HEK293 (cell line): ENCODE results near the gene PLXNA2.

Experiments used
- CTCF ChIA-PET: fragments of 350-600 bp; formaldehyde crosslinking; extraction: SDS; loops from one replicate; lab custom pipeline; 2021; ENCODE audit warnings: antibody characterized with exemption; lab: Yijun Ruan, JAX
- POLR2A ChIA-PET: fragments of 300-600 bp; formaldehyde crosslinking; extraction: SDS; loops from one replicate; lab custom pipeline; 2020; ENCODE audit warnings: antibody characterized with exemption, inconsistent platforms; lab: Yijun Ruan, JAX
- H3K27ac ChIP-seq: fragments of 200-500 bp; sonication (Bioruptor generic); 2 replicates; pipeline ENCODE4 v1.5.1; 2014; ENCODE audit warnings: low read depth, low read length, control low read depth, inconsistent platforms; ENCODE audit errors: extremely low read depth
- H3K36me3 ChIP-seq, 2 experiments: fragments of 200-500 bp in 1 of 2; sonication (Bioruptor generic) in 1 of 2; 1 replicate in 1 of 2; 2 replicates in 1 of 2; pipeline ENCODE4 v1.5.1; 2014 to 2017; ENCODE audit warnings: inconsistent platforms in 2 of 2, low read length in 2 of 2; ENCODE audit not compliant: control insufficient read depth in 2 of 2, insufficient read depth in 1 of 2
- H3K4me1 ChIP-seq: fragments of 200-500 bp; sonication (Bioruptor generic); 2 replicates; pipeline ENCODE4 v1.5.1; 2014; ENCODE audit warnings: mild to moderate bottlenecking, low read length, inconsistent platforms; ENCODE audit not compliant: control insufficient read depth, insufficient read depth
- H3K4me3 ChIP-seq: 2 replicates; pipeline ENCODE4 v1.5.1; 2011; ENCODE audit warnings: low read depth, mild to moderate bottlenecking, control low read depth, low read length, moderate library complexity
- H3K9me3 ChIP-seq: fragments of 200-500 bp; sonication (Bioruptor generic); 2 replicates; pipeline ENCODE4 v1.5.1; 2014; ENCODE audit warnings: low read depth, low read length, inconsistent platforms; ENCODE audit not compliant: control insufficient read depth, insufficient read depth
- GLIS1 ChIP-seq: fragments of 450-650 bp; formaldehyde crosslinking; IDR thresholded peaks from 2 replicates; pipeline ENCODE4 v1.5.1; 2016; ENCODE audit warnings: missing biosample characterization, missing genetic modification characterization
- GLIS2 ChIP-seq: fragments of 450-650 bp; formaldehyde crosslinking; IDR thresholded peaks from 2 replicates; pipeline ENCODE4 v1.5.1; 2016; ENCODE audit warnings: missing biosample characterization, missing genetic modification characterization
- HOXD13 ChIP-seq: sonication (generic); formaldehyde crosslinking; IDR thresholded peaks from 2 replicates; pipeline ENCODE4 v1.8.0; 2022; ENCODE audit warnings: missing genetic modification reagents, borderline replicate concordance
- IKZF3 ChIP-seq: fragments of 450-650 bp; IDR thresholded peaks from 2 replicates; pipeline ENCODE4 v1.5.0; 2018; ENCODE audit warnings: missing biosample characterization, mild to moderate bottlenecking, missing genetic modification characterization, moderate library complexity
- KLF9 ChIP-seq: fragments of 450-650 bp; formaldehyde crosslinking; IDR thresholded peaks from 2 replicates; pipeline ENCODE4 v1.5.1; 2016; ENCODE audit warnings: missing biosample characterization, missing genetic modification characterization, low read depth
- OSR2 ChIP-seq: fragments of 450-650 bp; formaldehyde crosslinking; IDR thresholded peaks from 2 replicates; pipeline ENCODE4 v1.5.1; 2016; ENCODE audit warnings: missing biosample characterization, missing genetic modification characterization
- SCRT1 ChIP-seq: fragments of 450-650 bp; formaldehyde crosslinking; IDR thresholded peaks from 2 replicates; pipeline ENCODE4 v1.5.1; 2016; ENCODE audit warnings: missing biosample characterization, missing genetic modification characterization, borderline replicate concordance
- SCRT2 ChIP-seq: fragments of 450-650 bp; formaldehyde crosslinking; IDR thresholded peaks from 2 replicates; pipeline ENCODE4 v1.5.1; 2016; ENCODE audit warnings: missing biosample characterization, missing genetic modification characterization
- TCF7L2 ChIP-seq: IDR thresholded peaks from 2 replicates; pipeline ENCODE4 v1.6.1; 2011; ENCODE audit warnings: low read depth, mild to moderate bottlenecking, inconsistent platforms, low read length, moderate library complexity, borderline replicate concordance
- TRIM28 ChIP-seq: IDR thresholded peaks from 2 replicates; pipeline ENCODE4 v1.6.1; 2011; ENCODE audit warnings: low read length, control low read depth, borderline replicate concordance
- YY2 ChIP-seq: fragments of 450-650 bp; formaldehyde crosslinking; IDR thresholded peaks from 2 replicates; pipeline ENCODE4 v1.5.1; 2016; ENCODE audit warnings: missing biosample characterization, missing genetic modification characterization
- ZBTB48 ChIP-seq: fragments of 450-650 bp; formaldehyde crosslinking; IDR thresholded peaks from 2 replicates; pipeline ENCODE4 v1.5.1; 2016; ENCODE audit warnings: missing biosample characterization, missing genetic modification characterization
- ZFP69B ChIP-seq: fragments of 450-650 bp; formaldehyde crosslinking; IDR thresholded peaks from 2 replicates; pipeline ENCODE4 v1.5.1; 2016; ENCODE audit warnings: missing biosample characterization, missing genetic modification characterization
- ZIC2 ChIP-seq: fragments of 450-650 bp; formaldehyde crosslinking; IDR thresholded peaks from 2 replicates; pipeline ENCODE4 v1.5.1; 2016; ENCODE audit warnings: missing biosample characterization, missing genetic modification characterization
- ZNF121 ChIP-seq: fragments of 450-650 bp; formaldehyde crosslinking; IDR thresholded peaks from 2 replicates; pipeline ENCODE4 v1.5.1; 2016; ENCODE audit warnings: missing biosample characterization, missing genetic modification characterization
- ZNF133 ChIP-seq: fragments of 450-650 bp; formaldehyde crosslinking; IDR thresholded peaks from 2 replicates; pipeline ENCODE4 v1.5.1; 2016; ENCODE audit warnings: missing biosample characterization, missing genetic modification characterization
- ZNF341 ChIP-seq: fragments of 450-650 bp; formaldehyde crosslinking; IDR thresholded peaks from 2 replicates; pipeline ENCODE4; 2016; ENCODE audit warnings: low read depth, missing biosample characterization, missing genetic modification characterization
- ZNF350 ChIP-seq: fragments of 450-650 bp; formaldehyde crosslinking; IDR thresholded peaks from 2 replicates; pipeline ENCODE4 v1.5.0; 2017; ENCODE audit warnings: missing biosample characterization, mild to moderate bottlenecking, missing genetic modification characterization
- ZNF423 ChIP-seq: fragments of 450-650 bp; formaldehyde crosslinking; IDR thresholded peaks from 2 replicates; pipeline ENCODE4 v1.5.1; 2016; ENCODE audit warnings: missing biosample characterization, missing genetic modification characterization
- ZNF488 ChIP-seq: fragments of 450-650 bp; formaldehyde crosslinking; IDR thresholded peaks from 2 replicates; pipeline ENCODE4 v1.5.1; 2016; ENCODE audit warnings: missing biosample characterization, missing genetic modification characterization
- ZNF521 ChIP-seq: fragments of 450-650 bp; formaldehyde crosslinking; IDR thresholded peaks from 2 replicates; pipeline ENCODE4 v1.5.1; 2017; ENCODE audit warnings: missing biosample characterization, mild to moderate bottlenecking, missing genetic modification characterization
- ZNF600 ChIP-seq: fragments of 450-650 bp; formaldehyde crosslinking; IDR thresholded peaks from 2 replicates; pipeline ENCODE4 v1.5.1; 2016; ENCODE audit warnings: missing biosample characterization, missing genetic modification characterization
- ZNF707 ChIP-seq: fragments of 450-650 bp; formaldehyde crosslinking; IDR thresholded peaks from 2 replicates; pipeline ENCODE4 v1.5.1; 2016; ENCODE audit warnings: missing biosample characterization, missing genetic modification characterization
- TF ChIP-seq, protein P1 (sequence below): IDR thresholded peaks from 2 replicates; pipeline ENCODE4 v1.6.1; 2011; ENCODE audit warnings: mild to moderate bottlenecking, low read depth, low read length, borderline replicate concordance

The PLXNA2 gene

DNA sequence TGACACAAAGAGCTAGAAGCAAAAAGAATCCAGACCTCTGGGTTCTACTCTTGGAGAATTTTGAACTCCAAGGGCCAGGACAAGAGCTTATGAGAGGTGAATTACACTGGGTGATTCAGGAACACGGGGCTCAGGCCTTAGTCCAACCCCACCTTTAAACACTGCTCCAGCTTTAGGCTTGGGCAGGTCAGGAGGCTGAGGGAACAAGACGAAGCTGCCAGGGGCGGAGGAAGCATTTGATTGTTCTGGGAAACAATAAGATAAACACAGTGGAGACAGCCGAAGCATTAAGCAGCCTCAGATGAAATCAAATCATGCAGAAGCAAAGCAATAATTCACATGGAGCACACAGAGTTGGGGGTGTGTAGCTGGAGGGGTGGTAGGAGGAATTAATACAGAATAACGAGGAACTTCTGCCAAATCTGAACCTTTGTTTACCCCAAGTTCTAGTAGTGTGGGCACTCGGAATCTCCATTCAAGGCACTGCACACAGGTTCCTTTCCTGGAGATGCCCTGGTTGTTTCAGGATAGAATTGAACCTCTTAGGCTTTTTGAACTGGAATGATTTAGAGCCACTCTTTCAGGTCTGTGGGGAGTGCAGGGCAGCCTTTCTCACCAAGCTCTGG lies 93.2 kb downstream of the PLXNA2 start:
- ChIA-PET CTCF (interaction anchor here (0.5 to 2.7 kb wide), 6 partner anchors 9 to 94 kb away, joined by 3 to 22 read pairs (median 4); no protein-coding TSS in a partner anchor), POLR2A (no interaction called here)
- Histone ChIP-seq H3K36me3 (no peaks in the 10 kb centered on the region), H3K27ac (no peak overlapping the region), H3K4me3 (no peak overlapping the region), H3K9me3 (no peaks in the 10 kb centered on the region), H3K4me1 (peaks cover 3% of the 10 kb centered on the region; the same call in 1 of the 2 replicates)
- TF ChIP-seq ZBTB48 (no peak), ZNF488 (tag by site-specific recombination) (no peak), YY2 (tag by site-specific recombination) (no peak), KLF9 (no peak), ZNF521 (tag by site-specific recombination) (no peak), GLIS2 (no peak), TCF7L2 (no peak), ZNF707 (no peak), ZFP69B (no peak)
- TF ChIP-seq, protein P1, sequence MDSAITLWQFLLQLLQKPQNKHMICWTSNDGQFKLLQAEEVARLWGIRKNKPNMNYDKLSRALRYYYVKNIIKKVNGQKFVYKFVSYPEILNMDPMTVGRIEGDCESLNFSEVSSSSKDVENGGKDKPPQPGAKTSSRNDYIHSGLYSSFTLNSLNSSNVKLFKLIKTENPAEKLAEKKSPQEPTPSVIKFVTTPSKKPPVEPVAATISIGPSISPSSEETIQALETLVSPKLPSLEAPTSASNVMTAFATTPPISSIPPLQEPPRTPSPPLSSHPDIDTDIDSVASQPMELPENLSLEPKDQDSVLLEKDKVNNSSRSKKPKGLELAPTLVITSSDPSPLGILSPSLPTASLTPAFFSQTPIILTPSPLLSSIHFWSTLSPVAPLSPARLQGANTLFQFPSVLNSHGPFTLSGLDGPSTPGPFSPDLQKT: no peak

DNA sequence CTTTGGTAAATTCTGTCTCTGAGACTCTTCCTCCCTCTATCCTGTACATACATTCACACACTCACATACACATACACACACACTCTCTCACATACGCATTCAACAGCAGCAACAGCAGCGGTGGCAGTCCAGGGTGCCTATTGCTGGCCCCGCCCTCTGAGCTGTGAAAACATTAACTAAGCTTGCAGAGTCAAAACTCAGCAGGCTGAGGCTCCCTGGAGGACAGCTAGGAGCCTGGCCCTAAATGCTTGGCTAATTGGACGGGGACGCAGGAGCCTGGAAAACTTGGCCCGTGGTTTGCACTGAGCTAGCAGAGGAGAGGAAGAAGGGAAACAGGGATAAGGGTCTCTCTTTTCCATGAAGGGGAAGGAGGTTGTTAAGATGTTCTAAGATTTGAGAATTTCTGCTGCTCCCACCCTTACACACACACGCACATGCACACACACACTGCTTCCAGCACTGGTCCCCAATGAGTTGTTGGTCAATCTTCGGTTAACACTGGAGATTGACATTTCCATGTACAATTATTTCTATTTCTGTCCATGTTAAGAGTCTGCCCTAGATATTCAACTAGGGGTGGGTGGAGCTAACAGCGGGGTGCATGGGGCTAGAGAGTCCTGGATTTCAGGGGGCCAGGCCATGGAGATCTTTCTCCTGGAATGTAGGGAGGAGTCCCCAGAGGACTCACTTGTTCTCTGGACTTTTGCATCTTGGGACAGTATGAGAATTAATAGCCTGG lies 94.2 kb downstream of the PLXNA2 start:
- Histone ChIP-seq H3K4me1 (peaks cover 3% of the 10 kb centered on the region; the same call in 1 of the 2 replicates), H3K27ac (no peak overlapping the region; the same call in 1 of the 2 replicates), H3K36me3 (no peaks in the 10 kb centered on the region), H3K9me3 (no peaks in the 10 kb centered on the region), H3K4me3 (no peak overlapping the region)
- ChIA-PET POLR2A (no interaction called here), CTCF (interaction anchor here (0.5 to 2.7 kb wide), 7 partner anchors 18 to 95 kb away, joined by 3 to 22 read pairs (median 4); no protein-coding TSS in a partner anchor)
- TF ChIP-seq IKZF3 (tag by site-specific recombination): peak; percentile 50; the same call in 1 of the 2 replicates
- peak; percentile 90 for TF ChIP-seq ZNF423 (tag by site-specific recombination)
- peak; percentile 58 for TF ChIP-seq GLIS1
- no peak for TF ChIP-seq ZNF133 (tag by site-specific recombination)
- TF ChIP-seq HOXD13 (CRISPR knock-in tag): no peak
- peak; percentile 43; the same call in 1 of the 2 replicates for TF ChIP-seq ZNF600
- no peak for TF ChIP-seq ZNF350 (tag by site-specific recombination)
- TF ChIP-seq ZNF341 (tag by site-specific recombination): peak; percentile 49
- TF ChIP-seq ZIC2 (tag by site-specific recombination): peak; percentile 95
- TF ChIP-seq OSR2 (tag by site-specific recombination): peak; percentile 96
- peak; percentile 98 for TF ChIP-seq ZNF121 (tag by site-specific recombination)
- TF ChIP-seq SCRT1 (tag by site-specific recombination): peak; percentile 83; the same call in 1 of the 2 replicates
- TF ChIP-seq TRIM28: peak; percentile 82
- TF ChIP-seq SCRT2: peak; percentile 89
